Upper lobe of left lung (tissue), 4 donors: Measurements from ENCODE around the gene TMEM43.

ENCODE experiments used
- EP300 ChIP-seq, 4 donors: sonication (generic); formaldehyde crosslinking; IDR thresholded peaks; one replicate each; pipeline ENCODE4 v1.5.1; 2017; ENCODE audit warnings: antibody characterized with exemption in 4 of 4, control low read depth in 2 of 4
- TF ChIP-seq, protein P1 (sequence below), 6 experiments: fragments of 450-650 bp in 4 of 6; fragments of 200-600 bp in 2 of 6; sonication (generic) in 2 of 6; IDR thresholded peaks; one replicate each; pipeline ENCODE4 v1.5.1; 2016 to 2019; ENCODE audit warnings: antibody characterized with exemption in 6 of 6

DNA sequence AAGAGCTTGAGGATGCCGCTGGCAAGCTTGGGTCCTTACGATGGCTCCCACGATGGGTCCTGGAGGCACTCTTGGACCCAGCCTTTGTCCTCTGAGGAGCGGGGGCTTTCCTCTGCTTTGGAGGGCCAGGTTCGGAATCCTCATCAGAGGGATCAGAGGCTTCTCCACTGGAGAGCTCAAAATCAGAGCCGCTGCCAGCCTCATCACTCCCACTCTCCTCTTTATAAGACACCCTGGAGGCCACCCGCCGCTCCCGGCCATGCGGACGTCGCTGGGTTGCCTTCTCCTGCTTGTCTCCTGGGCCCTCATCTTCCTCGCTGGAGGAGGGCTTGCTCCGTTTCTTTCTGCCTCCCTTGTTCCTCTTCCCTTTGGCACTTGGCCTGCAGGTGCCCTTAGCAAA lies 33.5 kb downstream of the TMEM43 start:
- TF ChIP-seq, protein P1, sequence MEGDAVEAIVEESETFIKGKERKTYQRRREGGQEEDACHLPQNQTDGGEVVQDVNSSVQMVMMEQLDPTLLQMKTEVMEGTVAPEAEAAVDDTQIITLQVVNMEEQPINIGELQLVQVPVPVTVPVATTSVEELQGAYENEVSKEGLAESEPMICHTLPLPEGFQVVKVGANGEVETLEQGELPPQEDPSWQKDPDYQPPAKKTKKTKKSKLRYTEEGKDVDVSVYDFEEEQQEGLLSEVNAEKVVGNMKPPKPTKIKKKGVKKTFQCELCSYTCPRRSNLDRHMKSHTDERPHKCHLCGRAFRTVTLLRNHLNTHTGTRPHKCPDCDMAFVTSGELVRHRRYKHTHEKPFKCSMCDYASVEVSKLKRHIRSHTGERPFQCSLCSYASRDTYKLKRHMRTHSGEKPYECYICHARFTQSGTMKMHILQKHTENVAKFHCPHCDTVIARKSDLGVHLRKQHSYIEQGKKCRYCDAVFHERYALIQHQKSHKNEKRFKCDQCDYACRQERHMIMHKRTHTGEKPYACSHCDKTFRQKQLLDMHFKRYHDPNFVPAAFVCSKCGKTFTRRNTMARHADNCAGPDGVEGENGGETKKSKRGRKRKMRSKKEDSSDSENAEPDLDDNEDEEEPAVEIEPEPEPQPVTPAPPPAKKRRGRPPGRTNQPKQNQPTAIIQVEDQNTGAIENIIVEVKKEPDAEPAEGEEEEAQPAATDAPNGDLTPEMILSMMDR (IDR thresholded peaks at IDR 0.05) = no peak
- no peak for TF ChIP-seq EP300 (IDR thresholded peaks at IDR 0.05)
